HG03571 (cell line): ENCODE results near the gene TNRC18.

Experiments
- ATAC-seq: cut with Tn5 transposase; IDR thresholded peaks from one replicate; pipeline ENCODE4 v1.9.1; 2021; ENCODE audit not compliant: unreplicated experiment

TNRC18 gene

GRCh38 chr7:5452470-5452899 lies 28.9 kb upstream of the TNRC18 start:
- no peak for ATAC-seq

DNA sequence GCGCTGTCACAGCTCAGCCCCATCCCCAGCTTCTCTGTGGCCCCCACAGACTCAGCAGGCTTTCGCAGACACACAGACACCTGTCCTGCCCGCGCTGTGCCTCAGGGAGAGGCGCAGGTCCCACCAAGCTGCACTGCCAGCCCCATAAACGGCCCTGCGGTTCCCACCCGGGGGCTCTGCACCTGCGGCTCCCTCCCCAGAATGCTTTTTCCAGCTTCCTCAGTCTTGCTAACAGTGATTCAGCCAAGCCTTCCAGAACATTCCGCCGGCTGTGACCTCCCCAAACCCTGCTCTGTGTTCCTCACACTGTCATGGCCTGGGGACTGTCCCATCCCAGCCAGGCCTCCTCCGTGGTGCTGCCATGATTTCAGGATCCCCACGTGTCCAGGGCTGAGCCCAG lies 27.8 kb upstream of the TNRC18 start:
- no peak for ATAC-seq

- ATAC-seq: no peak
Measured at GRCh38 chr7:5450549-5451327, 27.1 kb upstream of the TNRC18 start.

DNA sequence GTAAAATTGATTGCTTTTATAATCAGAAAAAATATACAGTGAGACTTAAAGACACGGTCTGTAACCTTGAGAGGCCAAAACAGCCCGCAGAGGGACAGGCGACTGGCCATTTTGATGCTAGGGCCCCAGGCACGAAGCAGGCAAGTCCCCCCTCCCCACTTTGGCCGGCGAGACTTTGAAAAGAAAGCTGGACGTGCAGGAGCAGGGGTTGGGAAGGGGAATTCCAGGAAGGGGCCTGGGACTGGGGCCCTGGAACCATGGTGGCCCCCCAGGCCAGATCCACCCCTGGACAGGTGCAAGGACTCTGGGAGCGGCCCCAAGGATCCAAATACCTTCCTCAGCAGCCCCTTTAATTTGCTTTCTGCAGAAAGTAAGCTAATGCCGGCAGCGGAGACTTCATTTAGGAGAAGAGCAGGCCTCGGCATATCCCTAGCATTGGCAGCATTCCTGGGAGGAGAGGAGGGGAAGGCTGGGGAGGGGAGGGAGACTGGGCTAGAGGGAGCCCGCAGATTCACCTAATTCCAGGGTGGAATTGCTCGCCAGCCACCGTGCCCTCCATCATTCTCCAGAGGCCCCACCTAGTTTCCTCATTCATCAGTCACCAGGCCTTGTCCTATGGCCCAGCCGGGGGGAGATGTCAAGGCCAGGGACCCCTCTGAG lies 24.9 kb upstream of the TNRC18 start:
- no peak for ATAC-seq

DNA sequence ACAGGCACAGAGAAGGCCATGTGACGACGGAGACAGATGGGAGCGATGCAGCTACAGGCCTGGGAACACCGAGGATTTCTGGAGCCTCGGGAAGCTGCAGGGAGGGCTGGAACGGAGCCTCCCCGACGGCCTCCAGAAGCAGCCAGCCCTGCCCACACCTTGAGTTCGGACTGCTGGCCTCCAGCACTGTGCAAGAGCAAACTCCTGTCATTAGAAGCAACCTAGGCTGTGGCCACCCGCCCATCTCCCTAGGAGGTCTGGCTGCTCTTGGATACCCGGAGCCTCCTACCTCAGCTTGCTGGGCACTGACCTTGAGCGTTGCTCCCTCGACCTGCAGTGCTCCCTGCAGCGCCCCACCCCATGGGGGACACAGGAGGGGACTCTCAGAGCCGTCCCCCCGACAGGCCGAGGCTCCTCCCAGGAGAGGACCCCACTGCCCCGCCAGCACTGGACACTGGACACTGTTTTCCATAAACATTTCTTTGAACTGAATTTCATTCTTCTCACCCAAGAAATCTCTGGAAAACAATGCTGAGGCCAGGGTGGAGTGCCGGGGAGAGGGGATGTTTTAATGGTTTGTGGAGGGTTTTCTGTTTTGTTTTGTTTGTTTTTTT lies 22.5 kb upstream of the TNRC18 start:
- ATAC-seq: no peak

- ATAC-seq: no peak
Measured at GRCh38 chr7:5443678-5444077, 20.0 kb upstream of the TNRC18 start.

- no peak for ATAC-seq
Measured at GRCh38 chr7:5442757-5443305, 19.2 kb upstream of the TNRC18 start.

GRCh38 chr7:5441840-5442503 lies 18.3 kb upstream of the TNRC18 start:
- ATAC-seq: no peak

GRCh38 chr7:5439572-5440496 lies 16.2 kb upstream of the TNRC18 start:
- ATAC-seq: no peak

DNA sequence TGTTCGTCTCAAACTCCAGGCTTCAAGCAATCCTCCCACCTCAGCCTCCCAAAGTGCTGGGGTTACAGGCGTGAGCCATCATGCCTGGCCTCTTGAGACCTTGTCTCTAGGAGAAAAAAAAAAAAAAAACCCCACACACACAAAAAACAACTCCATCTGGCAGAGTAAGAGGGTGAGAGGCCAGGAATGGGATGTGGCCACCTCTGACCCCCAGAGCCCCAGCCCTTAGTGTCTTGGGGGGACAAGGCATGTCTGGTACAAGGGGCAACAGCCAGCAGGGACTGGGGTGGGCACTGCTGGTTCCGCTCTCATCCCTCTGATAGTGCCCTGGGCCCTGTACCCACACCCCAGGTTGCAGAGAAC lies 15.6 kb upstream of the TNRC18 start:
- ATAC-seq: no peak

DNA sequence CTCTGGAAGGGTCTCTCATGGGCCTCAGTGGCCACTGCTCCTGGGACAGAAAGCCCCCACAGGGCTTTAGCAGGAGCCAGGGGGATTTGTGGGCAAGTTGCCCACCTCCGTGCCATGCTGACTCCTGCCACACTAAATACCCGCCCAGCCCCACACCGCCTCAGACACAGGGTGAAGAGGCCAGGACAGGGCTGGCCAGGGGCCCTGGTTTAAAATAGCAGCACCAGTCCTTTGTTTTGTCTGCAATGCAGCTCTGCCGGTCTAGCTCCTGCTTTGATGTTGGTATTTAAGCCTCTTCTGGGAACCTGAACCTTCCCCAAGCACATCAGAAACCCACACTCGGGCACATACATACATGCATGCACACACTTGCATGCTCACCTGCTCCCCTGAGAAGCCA lies 14.4 kb upstream of the TNRC18 start:
- no peak for ATAC-seq

GRCh38 chr7:5437348-5437892 lies 13.8 kb upstream of the TNRC18 start:
- ATAC-seq: no peak

GRCh38 chr7:5436003-5436678 lies 12.5 kb upstream of the TNRC18 start:
- ATAC-seq: no peak

DNA sequence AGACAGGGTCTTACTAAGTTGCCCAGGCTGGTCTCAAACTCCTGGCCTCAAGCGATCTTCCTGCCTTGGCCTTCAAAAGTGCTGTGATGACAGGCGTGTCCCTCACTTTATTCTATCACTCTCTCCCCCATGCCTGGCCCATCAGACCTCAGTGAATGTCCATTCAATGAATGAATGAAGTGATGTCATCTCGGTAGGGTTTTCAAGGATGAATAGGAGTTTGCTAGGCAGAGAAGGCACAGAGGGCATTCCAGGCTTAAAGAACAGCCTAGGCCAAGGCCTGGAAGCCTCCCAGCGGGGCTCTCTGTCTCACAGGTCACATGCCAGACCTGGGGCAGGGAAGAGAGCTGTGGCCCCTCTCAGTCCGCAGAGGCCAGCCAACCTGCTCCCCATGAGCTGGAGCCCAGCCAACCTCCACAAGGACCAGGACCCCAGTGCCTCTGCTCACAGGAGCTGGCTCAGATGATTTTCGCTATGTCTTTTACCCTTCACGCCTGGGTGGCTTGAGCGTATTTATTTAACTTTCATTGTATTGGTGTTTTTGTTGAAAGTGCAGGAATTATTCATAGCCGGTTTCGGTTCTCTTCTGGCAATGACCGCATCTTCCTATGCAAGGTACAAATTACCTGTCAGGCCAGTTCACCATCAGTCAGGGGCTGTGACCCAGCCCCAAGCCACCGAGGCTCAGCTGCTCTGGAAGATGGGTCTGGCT lies 11.8 kb upstream of the TNRC18 start:
- peak; percentile 55 for ATAC-seq

DNA sequence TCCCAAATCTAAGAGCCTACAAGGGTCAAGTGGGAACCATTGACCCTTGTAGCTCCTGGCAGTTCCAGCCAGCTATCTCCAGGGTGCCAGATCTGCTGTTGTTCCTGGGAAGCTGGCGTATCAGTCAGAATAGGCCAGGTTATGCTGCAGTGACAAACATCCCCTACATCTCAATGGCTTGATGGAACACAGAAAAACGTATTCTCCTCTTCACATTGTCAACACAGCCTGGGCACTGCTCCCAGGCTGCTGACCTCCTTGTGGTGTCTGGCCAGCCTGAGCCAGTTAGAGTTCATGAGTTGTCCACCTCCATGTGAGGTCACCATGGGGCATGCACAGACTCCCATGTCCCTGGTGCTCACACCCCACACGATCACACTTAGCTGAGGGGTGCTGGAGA lies 9.5 kb upstream of the TNRC18 start:
- no peak for ATAC-seq

GRCh38 chr7:5432691-5433090 lies 9.1 kb upstream of the TNRC18 start:
- no peak for ATAC-seq

DNA sequence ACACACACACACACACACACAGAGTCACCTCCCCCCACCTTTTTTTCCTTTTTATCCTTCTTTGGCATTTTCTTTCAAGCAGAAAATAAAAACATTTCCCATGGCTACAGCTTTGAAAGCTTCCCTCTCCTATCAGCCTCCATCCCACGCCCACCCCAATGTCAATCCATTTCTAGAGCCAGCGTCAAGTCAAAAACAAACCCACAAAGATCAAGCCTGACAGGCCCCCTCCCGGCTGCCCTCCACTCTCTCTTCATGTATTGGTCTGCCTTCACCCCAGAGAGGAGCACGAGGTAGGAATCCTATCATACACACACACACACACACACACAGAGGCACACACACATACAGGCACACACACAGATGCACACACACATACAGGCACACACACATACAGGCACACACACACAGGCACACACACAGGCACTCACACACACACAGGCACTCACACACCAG lies 8.0 kb upstream of the TNRC18 start:
- ATAC-seq: no peak

DNA sequence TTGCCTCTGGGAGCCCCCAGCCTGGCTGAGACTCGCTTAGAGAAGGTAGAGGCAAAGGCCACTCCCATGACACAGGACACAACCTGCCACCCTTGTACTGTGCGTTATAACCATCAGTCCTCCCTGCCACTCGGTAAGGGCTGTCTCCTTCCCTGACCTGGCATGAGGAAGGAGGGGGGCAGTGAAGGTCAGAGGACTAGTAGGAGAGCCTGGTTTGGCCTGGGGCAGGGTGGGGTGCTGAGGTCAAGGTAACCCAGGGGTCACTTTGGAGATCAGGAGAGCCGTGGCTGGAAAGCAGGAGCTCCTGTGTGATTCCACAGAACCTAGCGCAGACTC lies 6.9 kb upstream of the TNRC18 start:
- no peak for ATAC-seq
